ENCODE measurements around the gene PNKP. TPM values are rescaled to one million over a fixed set of nuclear protein-coding genes. Genes with fewer than 3 reads are reported as not detected.

Gene PNKP
- total RNA-seq, 2 donors from 2014 or later: 161 to 163 TPM

GRCh38 chr19:49811328-49811727 is 56.0 kb downstream of the PNKP start:
- no peak for DNase-seq
- Histone ChIP-seq H3K9me3 (ENCODE audit: control insufficient read depth, low read length) (no peaks in the 10 kb centered on the region), H3K4me1 (ENCODE audit: control insufficient read depth, insufficient read depth, low read length) (no peaks in the 10 kb centered on the region), H3K9ac (ENCODE audit: extremely low read depth, low read length, poor library complexity, severe bottlenecking) (no peak overlapping the region), H3K36me3 (ENCODE audit: control insufficient read depth, insufficient read depth, low read length) (peaks cover 7% of the 10 kb centered on the region), H3K27ac (ENCODE audit: low read depth, low read length) (no peak overlapping the region), H3K4me3 (ENCODE audit: low read length) (no peak overlapping the region), H3K27me3 (ENCODE audit: control insufficient read depth, insufficient read depth, low read length, poor library complexity, severe bottlenecking) (no peaks in the 10 kb centered on the region)
- 80 to 97% methylated on average over 1 to 6 of the region's 6 CpGs for WGBS, 2 experiments (ENCODE audit: insufficient coverage in 1 of 2, insufficient read length in 1 of 2)
- Mint-ChIP-seq H3K9me3 (no peaks in the 10 kb centered on the region), H3K27me3 (ENCODE audit: insufficient read depth) (peaks cover 1% of the 10 kb centered on the region), H3K4me3 (peak overlapping the region; percentile 84), H3K36me3 (ENCODE audit: low read depth) (peaks cover 8% of the 10 kb centered on the region), H3K27ac (no peak overlapping the region), H3K4me1 (peaks cover 6% of the 10 kb centered on the region)
- no peak for TF ChIP-seq CTCF (conservative IDR thresholded peaks at IDR 0.05)

Small RNA genes lying within 50 kb of the gene (microRNA-seq; reads per million reads assigned to microRNA genes)
- gene MIR4749 (ENCODE audit: borderline microRNAs expressed) (0.89 reads per million), gene MIR4750 (ENCODE audit: borderline microRNAs expressed) (not detected), gene MIR6800 (ENCODE audit: borderline microRNAs expressed) (not detected)

Other genes starting within 250 kb of the PNKP start
- gene RRAS, start 227.4 kb downstream of the PNKP start, total RNA-seq: 1 to 10 TPM; 5.8 to 7.3 TPM
- 10 to 100 TPM; 84.8 to 94.5 TPM for gene SCAF1, start 225.4 kb downstream of the PNKP start, total RNA-seq
- 100 to 1,000 TPM; 127 to 128 TPM for gene IRF3, start 201.7 kb downstream of the PNKP start, total RNA-seq
- 100 to 1,000 TPM in 1 of 2 donors, 10 to 100 TPM in 1; 91.8 to 101 TPM for gene BCL2L12, start 201.6 kb downstream of the PNKP start, total RNA-seq
- 100 to 1,000 TPM; 343 to 362 TPM for gene PRMT1, start 190.3 kb downstream of the PNKP start, total RNA-seq
- gene ADM5, start 178.0 kb downstream of the PNKP start, total RNA-seq: 1 to 10 TPM; 4.6 to 7.7 TPM
- 10 to 100 TPM; 41.4 to 59.7 TPM for gene CPT1C, start 176.5 kb downstream of the PNKP start, total RNA-seq
- gene TSKS, start 104.3 kb downstream of the PNKP start, total RNA-seq: under 1 TPM in 1 of 2 donors, not detected in 1; 0.31 TPM
- gene AP2A1, start 100.6 kb downstream of the PNKP start, total RNA-seq: 100 to 1,000 TPM; 100 to 110 TPM
- gene FUZ, start 54.3 kb downstream of the PNKP start, total RNA-seq: 10 to 100 TPM; 26.1 to 41.2 TPM
- 10 to 100 TPM; 89.1 to 90.0 TPM for gene MED25, start 49.3 kb downstream of the PNKP start, total RNA-seq
- 100 to 1,000 TPM; 279 to 287 TPM for gene PTOV1, start 16.4 kb downstream of the PNKP start, total RNA-seq
- gene AKT1S1, start 9.8 kb upstream of the PNKP start, total RNA-seq: 10 to 100 TPM; 41.3 to 47.0 TPM
- 10 to 100 TPM; 40.7 to 47.3 TPM for gene TBC1D17, start 10.1 kb upstream of the PNKP start, total RNA-seq
- under 1 TPM in 1 of 2 donors, not detected in 1; 0.97 TPM for gene IL4I1, start 29.3 kb upstream of the PNKP start, total RNA-seq
- gene ATF5, start 61.6 kb upstream of the PNKP start, total RNA-seq: 10 to 100 TPM in 1 of 2 donors, 1 to 10 TPM in 1; 7.4 to 12.0 TPM
- gene NUP62, start 61.9 kb upstream of the PNKP start, total RNA-seq: 10 to 100 TPM; 84.9 to 96.4 TPM
- not detected for gene SIGLEC11, start 93.6 kb upstream of the PNKP start, total RNA-seq
- gene VRK3, start 157.8 kb upstream of the PNKP start, total RNA-seq: 10 to 100 TPM; 43.5 to 48.9 TPM
- 10 to 100 TPM in 1 of 2 donors, 1 to 10 TPM in 1; 9.5 to 12.0 TPM for gene ZNF473, start 158.4 kb upstream of the PNKP start, total RNA-seq

All from endodermal cell (in vitro differentiated cells).